ENCODE data around the gene POLR2L.
A peak's percentile ranks its signal among the peaks of the same experiment; 100 is the strongest.

POLR2L gene

DNA sequence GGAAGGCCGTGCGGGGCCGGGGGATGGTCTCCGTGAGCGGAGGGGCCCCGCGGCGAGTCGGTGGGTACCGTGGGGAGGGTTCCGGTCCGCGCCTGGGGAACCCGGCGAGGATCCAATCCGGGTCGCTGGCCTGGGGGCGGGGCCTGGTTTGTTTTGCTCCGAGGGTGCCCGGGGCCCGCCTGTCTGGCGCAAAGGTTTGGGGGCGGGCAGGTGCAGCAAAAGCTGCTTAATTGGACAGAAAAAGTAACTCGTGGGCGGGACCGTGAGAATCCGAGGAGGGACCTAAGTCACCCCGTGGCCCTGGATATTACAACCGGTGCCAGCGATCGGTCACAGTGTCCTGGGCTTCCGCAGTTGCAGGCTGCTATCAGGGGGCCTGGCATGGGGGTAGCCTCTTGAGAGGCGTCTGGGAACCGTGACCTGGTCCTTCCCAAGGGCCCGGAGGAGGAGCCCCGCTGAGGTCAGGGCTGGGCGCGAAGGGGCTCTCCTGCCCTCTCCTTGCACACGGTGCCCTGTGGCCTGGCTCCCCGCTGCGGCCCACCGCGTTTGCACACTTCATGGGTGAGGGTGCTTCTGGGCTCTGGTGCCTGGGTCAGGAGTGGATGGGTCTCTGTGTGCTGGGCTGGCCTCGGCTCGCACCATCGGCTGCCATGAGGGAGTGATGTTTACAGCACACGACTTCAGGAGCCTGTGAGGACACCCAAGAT, 22.2 kb downstream of the POLR2L start:
- DNase-seq (ENCODE audit: low read depth, low spot score), result peak; percentile 87
- H3K4me3 ChIP-seq (ENCODE audit: low read length), result peak overlapping the region; percentile 66

DNA sequence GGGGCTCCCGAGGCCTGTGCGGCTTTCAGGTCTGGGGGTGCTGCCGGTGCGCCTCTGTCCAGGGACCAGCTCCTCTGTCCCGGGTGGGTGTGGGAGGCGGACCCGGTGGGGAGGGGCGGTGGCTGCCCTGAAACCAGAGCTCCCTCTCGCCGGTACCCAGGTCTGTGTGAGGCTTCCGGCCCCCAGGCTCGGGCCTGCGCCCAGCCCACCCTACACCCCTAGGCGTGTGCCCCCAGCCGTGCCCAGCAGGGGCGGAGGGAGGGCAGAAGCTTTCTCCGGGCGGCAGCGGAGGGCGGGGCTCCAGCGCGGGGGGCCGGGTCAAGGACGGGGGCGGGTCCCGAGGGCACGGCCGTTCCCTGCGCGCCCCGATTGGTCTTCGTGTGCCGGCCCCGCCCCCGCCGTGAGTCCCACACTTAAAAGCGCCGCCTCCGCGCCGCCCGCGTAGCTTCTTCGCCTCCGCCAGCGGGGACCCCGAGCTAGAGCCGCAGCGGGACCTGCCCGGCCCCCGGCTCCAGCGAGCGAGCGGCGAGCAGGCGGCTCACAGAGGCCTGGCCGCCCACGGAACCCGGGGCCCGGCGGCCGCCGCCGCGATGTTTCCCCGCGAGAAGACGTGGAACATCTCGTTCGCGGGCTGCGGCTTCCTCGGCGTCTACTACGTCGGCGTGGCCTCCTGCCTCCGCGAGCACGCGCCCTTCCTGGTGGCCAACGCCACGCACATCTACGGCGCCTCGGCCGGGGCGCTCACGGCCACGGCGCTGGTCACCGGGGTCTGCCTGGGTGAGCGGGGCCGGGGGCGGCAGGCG, 23.0 kb downstream of the POLR2L start:
- DNase-seq (ENCODE audit: low read depth, low spot score), result peak; percentile 71
- H3K4me3 ChIP-seq (ENCODE audit: low read length), result peak overlapping the region; percentile 66

DNA sequence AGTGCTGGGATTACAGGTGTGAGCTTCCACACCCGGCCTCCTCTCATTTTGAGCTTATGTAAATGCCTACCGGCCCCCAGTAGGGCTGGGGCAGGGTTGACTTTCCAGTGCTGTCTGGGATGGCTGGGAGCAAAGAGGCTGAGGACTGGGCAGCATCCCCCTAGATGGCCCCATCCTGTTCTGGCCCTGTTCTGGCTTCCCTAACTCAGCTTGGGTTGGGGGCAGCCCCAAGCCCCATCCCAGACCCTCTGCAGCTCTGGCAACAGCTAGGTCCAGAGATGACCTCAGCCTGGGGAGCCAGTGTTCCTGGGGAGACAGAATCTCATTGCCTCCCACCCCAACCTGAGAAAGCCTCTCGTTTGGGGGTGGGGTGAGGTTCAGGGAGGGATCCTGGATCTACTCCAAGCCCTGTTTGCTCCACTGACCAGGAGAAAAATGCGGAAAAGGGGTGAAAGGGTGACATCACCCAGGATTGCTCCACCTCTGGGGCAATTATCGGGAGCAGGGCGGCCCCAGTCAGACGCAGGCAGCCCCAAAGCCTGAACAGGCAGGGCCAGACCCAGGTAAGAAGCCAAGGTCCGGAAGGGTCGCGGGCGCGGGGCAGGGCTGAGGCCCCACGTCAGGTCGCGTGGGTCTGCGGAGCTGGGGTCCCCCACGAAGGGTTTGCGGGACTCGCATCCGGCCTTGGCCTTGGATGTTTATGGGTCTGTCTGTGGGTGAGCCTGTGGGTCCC, 23.8 kb downstream of the POLR2L start, which contains the start of gene PNPLA2:
PNPLA2 (plus strand) TSS at position 519 of the 733 bp plus-strand sequence. CDS start 805 bp downstream, outside the sequence.
- H3K4me3 ChIP-seq (ENCODE audit: low read length), result peak within 1 kb of the TSS; percentile 66
- DNase-seq (ENCODE audit: low read depth, low spot score), result no peak

DNA sequence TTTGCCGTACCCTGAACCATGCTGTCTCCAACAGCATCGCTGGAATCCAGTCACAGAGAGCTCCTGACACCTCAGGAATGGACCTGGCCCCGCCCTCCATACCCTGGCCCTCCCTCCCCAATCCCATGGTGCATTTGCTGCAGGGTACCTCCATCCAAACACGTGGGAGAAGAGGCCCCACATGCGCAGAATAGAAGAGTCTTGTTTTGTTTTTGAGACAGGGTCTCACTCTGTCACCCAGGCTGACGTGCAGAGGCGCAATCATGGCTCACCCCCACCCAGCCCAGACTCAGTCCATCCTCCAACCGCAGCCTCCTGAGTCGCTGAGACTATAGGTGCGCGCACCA, 25.9 kb downstream of the POLR2L start:
- no peak overlapping the region for H3K4me3 ChIP-seq (ENCODE audit: low read length)
- DNase-seq (ENCODE audit: low read depth, low spot score), result no peak

DNA sequence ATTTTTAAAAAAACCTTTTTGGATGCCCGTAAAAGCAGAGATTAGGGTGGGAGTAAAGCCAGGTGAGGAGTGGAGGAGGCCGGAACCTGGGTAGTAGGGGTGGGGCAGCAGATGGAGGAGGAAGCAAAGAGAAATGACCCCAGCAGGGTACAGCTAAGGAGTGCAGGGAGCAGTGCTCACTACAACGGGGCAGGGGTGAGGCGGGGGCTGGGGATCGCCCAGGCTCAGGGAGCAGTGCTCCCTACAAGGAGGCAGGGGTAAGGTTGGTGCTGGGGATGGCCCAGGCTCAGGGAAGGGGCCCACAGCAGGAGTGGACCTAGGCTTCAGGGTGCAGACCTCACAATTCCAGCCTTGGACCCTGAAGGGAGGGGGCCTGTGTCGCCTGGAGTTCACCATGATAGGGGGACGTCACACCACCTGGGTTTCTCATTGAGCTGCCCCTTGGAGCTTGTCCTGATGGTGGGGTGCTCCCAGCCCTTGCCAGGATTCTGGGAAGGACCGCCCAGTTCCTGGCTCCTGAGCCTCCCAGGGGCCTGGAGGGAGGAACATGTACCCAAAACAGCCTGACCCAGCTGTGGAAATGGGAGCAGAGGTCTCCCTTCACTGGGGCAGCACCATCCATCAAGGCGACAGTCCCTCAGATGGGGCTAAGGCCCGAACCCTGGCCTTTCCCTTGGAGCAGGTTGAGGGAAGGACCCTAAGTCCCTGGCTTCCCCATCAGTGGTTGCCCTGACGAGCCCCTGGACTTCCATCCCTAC, 26.5 kb downstream of the POLR2L start:
- no peak for DNase-seq (ENCODE audit: low read depth, low spot score)
- no peak overlapping the region for H3K4me3 ChIP-seq (ENCODE audit: low read length)

DNA sequence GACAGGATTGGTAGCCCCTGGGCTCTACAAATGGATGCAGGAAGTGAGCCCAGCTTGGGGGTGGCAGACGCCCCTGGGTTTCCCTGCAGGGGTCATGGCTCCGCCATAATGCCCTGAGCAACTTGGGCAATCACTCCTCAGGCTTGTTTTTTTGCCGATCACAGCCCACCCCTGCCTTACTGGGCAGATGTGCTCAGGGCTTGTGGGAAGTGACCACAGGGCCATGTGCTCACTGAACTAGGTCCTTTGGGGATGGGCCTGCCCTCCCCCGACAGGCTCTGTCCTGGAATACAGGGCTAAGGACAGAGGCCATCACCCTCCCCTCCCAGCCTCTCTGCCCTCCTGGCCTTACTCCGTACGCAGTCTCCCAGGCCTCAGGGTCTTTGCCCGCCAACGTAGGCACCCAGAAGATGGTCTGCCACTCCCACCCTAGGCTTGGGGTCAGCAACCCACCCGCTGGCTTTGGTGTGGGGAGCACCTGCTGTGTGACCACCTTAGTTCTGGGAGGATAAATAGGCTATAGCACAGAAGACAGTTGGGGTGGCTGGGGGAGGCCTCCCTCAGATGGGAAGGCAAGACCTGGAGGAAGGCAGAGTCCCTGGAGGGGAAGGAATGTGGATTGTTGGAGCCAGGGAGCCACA, 28.8 kb downstream of the POLR2L start:
- no peak overlapping the region for H3K4me3 ChIP-seq (ENCODE audit: low read length)
- DNase-seq (ENCODE audit: low read depth, low spot score), result no peak

DNA sequence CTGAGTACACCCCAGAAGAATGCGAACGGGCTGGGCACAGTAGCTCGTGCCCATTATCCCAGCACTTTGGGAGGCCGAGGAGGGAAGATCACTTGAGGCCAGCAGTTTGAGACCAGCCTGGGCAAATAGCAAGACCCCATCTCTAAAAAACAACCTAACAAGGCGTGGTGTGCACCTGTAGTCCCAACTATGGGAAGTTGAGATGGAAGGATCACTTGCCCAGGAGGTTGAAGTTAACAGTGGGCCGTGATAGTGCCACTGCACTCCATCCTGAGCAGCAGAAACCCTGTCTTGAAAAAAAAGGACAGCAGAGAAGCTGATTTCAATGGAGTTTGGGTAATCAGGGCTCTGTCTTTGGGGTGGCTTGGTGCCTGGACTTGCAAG, 29.3 kb downstream of the POLR2L start:
- no peak for DNase-seq (ENCODE audit: low read depth, low spot score)
- H3K4me3 ChIP-seq (ENCODE audit: low read length), result no peak overlapping the region

DNA sequence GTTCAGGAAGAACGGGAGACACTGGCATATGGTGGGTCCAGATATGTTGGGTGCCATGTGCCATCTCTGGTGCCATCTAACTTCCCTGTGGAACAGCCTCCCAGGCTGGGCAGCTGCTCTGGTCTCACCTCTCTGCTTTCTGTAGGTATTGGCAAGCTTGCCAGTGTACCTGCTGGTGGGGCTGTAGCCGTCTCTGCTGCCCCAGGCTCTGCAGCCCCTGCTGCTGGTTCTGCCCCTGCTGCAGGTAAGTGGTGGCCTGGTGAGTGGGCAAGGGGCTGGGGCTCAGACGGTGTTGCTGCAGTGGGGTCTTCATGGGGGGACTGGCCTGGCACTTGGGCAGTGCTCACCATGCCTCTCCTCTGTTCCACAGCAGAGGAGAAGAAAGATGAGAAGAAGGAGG, 29.9 kb downstream of the POLR2L start:
- no peak overlapping the region for H3K4me3 ChIP-seq (ENCODE audit: low read length)
- DNase-seq (ENCODE audit: low read depth, low spot score), result no peak

DNA sequence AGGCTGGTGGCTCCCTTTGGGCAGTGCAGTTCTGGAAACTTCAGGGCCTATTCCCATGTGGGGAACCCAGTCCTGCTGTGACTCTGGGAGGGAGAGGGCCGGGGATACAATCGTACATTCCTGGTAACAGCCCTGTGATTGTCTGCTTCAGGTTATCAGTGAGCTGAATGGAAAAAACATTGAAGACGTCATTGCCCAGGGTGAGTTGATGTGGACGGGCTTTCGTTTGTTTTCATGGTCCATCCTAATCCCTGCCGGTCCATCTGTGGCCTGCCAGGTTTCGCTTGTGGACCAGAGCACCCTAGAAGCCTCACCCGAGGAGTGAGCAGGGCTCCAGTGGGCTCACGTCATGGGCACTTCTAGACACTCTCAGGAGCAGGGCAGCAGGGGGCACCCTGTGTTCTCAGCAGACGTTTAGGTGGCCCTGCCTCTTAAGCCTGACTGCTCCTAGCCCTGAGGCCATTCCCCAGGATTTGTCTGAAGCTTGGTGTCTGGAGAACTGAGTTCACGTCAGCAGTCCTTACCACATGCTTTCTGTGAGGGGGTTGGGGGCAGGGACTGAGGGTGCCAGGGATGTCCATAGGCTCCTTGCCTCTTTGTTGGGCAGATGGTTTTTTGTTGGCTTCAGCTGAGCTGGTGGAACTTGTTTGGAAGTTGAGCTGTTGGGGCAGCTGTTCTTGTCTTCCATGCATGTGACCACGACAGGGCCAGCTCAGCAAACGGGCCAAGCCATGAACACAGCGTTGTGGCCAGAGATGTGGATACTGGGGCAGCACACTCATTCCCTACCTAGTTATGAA, 30.7 kb downstream of the POLR2L start:
- peak overlapping the region; percentile 99 for H3K4me3 ChIP-seq (ENCODE audit: low read length)
- no peak for DNase-seq (ENCODE audit: low read depth, low spot score)

DNA sequence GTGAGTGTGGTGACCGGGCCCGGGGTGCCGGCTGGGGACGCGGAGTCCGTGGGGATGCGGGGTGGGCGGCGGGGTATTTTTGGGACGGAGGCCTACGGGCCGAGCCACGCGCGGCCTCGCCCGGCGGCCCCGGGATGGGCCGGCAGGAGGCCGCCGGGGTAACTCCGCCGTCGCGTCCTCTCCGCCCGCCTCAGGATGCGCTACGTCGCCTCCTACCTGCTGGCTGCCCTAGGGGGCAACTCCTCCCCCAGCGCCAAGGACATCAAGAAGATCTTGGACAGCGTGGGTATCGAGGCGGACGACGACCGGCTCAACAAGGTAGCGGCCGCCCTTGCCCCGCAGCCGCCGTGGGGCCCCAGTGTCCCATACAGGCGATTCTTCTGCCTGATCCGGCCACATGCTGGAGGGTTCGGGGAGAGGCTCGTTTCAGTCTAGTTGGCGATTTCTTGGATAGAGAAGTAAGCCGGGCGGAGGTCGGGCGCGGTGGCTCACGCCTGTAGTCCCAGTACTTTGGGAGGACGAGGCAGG, 32.2 kb downstream of the POLR2L start:
- DNase-seq (ENCODE audit: low read depth, low spot score), result no peak
- H3K4me3 ChIP-seq (ENCODE audit: low read length), result peak overlapping the region; percentile 99

DNA sequence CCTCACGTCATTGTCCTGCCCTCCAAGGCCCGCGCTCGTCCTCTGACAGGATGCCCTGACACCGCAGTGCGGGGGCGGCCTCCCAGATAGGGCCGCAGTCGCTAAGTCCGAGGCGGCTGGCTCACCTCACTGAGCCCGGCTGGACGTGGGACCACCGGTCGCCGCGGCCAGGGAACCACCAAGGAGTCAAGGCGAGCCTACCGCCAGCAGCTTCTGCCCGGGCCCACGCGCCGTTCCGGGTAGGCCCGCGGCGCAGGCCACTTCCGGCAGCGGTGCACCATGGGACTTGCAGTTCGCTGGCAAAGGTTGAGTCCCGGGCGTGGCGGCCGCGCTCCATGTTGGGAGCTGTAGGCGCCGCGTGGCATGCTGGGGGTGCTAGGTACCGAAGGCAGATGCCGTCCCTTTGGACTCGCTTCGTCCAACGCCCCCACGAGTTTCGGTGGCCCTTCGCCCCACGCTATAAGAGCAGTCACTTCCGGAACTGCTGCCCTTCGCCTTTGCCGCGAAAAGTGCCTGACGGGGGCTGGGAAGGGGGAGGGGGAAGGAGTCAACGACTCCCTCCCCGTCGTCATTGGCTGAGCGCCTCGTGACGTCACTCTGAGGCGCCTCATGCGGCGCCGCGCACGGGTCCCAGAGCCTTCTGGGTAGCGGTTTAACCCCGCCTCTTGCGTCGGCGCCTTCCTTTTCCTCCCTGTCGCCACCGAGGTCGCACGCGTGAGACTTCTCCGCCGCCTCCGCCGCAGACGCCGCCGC, 32.9 kb downstream of the POLR2L start, which contains the start of gene RPLP2:
RPLP2 (plus strand) TSS at position 681 of the 753 bp plus-strand sequence. CDS start 268 bp downstream, outside the sequence.
- peak; percentile 96 for DNase-seq (ENCODE audit: low read depth, low spot score)

DNA sequence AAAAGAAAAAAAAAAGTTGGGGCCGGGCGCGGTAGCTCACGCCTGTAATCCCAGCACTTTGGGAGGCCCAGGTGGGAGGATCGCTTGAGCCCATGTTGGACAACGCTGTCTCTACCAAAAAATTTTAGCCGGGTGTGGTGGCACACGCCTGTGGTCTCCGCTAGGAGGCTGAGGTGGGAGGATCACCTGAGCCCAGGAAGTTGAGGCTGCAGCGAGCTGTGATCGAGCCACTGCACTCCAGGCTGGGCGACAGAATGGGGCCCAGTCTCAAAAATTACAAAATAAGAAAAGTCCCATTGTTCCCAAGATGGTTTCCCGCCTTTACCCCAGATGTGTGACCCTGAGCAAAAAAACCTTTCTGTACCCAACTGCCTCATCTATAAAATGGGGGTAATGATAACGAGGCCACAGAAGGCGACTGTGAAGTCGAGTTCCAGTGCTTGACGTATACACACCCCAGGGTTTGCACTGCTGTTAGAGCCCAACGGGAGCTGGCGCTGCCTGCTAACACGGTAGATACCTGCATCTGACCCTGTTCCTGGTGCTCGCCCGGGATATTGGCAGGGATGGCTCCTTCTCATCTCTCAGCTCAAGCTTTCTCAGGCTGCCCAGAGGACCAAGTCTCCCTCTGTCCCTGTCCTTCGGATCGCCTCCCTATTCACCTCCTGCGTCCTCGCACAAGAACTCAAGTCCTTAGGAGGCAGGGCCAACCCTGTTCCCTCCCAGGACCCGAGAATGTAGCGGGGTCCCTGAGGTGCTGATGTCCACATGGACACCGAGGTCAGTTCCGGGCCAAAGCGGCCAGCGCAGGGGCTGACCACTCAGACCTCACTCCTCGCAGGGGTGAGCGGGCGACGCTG, 33.7 kb downstream of the POLR2L start:
- no peak for DNase-seq (ENCODE audit: low read depth, low spot score)
- peak overlapping the region; percentile 99 for H3K4me3 ChIP-seq (ENCODE audit: low read length)

More for the DNA sequence above, 32.9 kb downstream of the POLR2L start, which contains the start of gene RPLP2:
- H3K4me3 ChIP-seq (ENCODE audit: low read length), result peak within 1 kb of the TSS; percentile 99

DNA sequence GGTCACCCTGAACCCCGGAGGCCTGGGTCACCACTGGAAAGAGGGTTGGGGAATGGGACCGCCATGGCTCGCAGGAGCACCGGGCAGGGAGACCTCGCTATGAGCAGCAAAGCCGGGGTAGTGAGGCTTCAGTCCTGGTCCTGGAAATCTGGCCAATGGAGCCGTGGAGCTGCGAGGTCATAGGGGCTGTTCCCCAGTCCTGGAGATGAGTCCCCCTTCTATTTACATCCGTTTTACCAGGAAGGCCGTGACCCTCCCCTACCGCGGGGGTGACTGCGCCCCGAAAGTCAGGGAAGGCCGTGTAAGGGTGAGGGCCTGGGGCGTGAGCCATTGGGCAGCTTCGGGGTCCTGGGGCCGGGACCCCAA, 37.7 kb downstream of the POLR2L start:
- DNase-seq (ENCODE audit: low read depth, low spot score), result no peak
- peak overlapping the region; percentile 75 for H3K4me3 ChIP-seq (ENCODE audit: low read length)

DNA sequence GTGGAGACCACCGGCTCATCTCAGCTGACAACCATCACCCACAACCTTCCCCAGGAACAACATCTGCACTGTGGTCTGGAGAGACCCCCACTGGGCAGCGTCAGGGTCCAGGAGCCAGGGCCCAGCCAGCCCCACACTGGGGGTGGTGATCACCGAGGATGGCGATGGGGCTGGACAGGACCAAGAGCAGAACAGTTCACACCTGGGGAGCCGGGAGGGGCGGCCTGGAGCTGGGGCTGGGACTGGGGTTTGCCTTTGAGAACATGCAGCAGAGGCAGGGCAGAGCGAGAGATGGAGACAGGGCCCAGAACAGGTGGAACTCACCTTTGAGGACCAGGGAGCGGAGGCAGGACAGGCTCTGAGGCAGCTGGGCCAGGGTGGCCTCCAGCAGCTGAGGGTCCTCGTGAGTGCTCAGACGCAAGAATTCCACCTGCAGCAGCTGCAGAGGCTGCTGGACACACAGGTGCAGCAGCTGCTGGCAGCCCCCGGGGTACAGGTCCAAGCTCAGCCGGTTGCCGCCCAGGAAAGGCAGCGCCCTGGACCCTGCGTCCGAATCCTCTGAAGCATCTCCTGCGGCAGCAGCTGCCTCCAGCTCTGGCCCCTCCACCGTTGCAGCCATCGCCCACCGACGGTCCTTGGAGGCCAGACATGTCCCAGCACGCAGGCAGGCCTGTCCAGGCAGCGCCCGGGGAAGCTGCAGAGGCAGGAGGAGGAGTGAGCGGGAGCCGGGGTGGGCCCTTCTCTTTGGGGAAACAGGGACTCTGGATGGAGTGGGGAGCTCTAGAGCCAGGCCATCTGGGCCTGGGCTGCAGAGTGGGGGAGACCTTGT, 38.3 kb downstream of the POLR2L start:
- no peak for DNase-seq (ENCODE audit: low read depth, low spot score)
- peak overlapping the region; percentile 75 for H3K4me3 ChIP-seq (ENCODE audit: low read length)

DNA sequence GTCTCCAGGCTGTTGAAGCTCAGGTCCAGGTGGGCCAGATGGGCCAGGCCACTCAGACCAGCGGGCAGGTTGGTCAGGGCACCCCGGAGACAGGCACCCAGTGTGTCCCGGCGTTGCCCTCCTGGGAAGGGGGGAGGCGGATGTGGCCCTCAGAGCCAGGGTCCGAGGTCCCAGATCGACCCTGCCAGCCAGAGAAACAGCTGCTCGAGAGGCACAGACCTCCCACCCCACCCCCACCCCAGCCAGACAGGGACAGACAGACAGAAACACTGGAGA, 38.9 kb downstream of the POLR2L start:
- H3K4me3 ChIP-seq (ENCODE audit: low read length), result no peak overlapping the region

More for the DNA sequence above, 38.9 kb downstream of the POLR2L start:
- no peak for DNase-seq (ENCODE audit: low read depth, low spot score)

All from Jurkat, Clone E6-1 (cell line).